ENCODE results near the gene DNPH1. TPM values are rescaled to one million over a fixed set of nuclear protein-coding genes. Genes with fewer than 3 reads are reported as not detected.

DNPH1 gene
- total and polyA plus RNA-seq, 9 of the 15 experiments (the other 6 are each of a cell fraction or from before 2014, with no cell fraction given) = 7.3 to 300 (median 68.7) TPM

DNA sequence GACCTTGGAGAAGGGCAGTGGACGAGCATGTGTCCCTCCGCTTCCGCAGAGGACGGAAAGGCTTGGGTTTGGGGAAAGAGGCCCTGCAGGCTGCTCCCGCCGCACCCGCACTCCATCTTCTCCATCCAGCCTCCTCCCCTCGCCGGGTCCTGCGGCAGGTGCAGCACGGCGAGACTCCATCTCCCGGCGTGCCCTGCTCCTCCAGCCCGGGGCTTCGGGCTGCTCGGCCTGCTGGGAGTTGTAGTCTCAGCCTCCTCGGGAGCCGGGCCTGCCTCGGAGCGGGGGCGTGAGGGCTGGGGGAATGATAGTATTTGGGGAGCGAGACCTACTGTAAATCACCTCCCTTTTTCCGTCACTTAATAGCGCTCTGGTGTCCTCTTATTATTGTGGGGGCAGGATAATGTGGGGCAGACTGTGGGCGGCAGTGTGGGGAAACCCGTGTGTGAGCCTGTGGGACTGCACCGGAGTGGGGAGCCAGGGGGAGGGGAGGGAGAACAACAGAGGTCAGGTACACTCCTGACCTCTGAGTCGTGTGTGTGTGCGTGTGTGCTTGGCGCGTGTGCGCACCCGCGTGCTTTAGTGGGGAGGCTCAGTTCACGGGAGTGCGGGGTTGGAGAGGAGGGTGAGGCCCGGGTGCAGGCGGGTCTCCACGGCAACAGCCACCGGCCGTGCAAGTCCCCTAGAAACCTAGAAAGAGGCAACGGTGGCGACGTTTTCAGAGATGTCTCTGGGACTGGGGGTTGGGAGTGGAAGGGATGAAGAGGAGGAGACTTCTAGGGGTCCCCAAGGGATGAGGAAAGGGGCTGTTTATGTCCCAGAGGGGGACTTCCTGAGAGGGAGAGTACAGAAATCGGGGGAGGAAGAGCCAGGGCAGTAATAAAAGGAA, 18.1 kb upstream of the DNPH1 start (continued):
- TF ChIP-seq MYBL2 (IDR thresholded peaks at IDR 0.05; ENCODE audit: low read depth) (no peak), MYBL2 (CRISPR knock-in tag; IDR thresholded peaks at IDR 0.05; ENCODE audit: borderline replicate concordance) (no peak), RFX7 (CRISPR knock-in tag; IDR thresholded peaks at IDR 0.05) (no peak), KAT2B (IDR thresholded peaks at IDR 0.05; ENCODE audit: low read depth, low read length) (no peak), HDAC2 (IDR thresholded peaks at IDR 0.05) (peak; percentile 71), CUX1 (CRISPR knock-in tag; IDR thresholded peaks at IDR 0.05) (no peak), MAZ (CRISPR knock-in tag; conservative IDR thresholded peaks at IDR 0.05 in 1 of 2, IDR thresholded peaks at IDR 0.05 in 1 of 2) (peak in 1 of 2 experiments; percentile 66; a peak in 1 of 4 replicates), ZNF589 (CRISPR knock-in tag; IDR thresholded peaks at IDR 0.05; ENCODE audit: low read depth) (no peak), SAP30 (IDR thresholded peaks at IDR 0.05; ENCODE audit: borderline replicate concordance, insufficient read depth, low read depth, low read length, poor library complexity, severe bottlenecking) (no peak), NFIC (IDR thresholded peaks at IDR 0.05) (no peak), MXD1 (CRISPR knock-in tag; IDR thresholded peaks at IDR 0.05; ENCODE audit: borderline replicate concordance, poor library complexity, severe bottlenecking) (no peak), CREB1 (IDR thresholded peaks at IDR 0.05) (peak; percentile 50), CREB1 (CRISPR knock-in tag; IDR thresholded peaks at IDR 0.05) (peak; percentile 56; the same call in 1 of the 2 replicates), ZNF436 (CRISPR knock-in tag; IDR thresholded peaks at IDR 0.05) (no peak), MCM3 (IDR thresholded peaks at IDR 0.05) (no peak)
- TF ChIP-seq, protein P1, sequence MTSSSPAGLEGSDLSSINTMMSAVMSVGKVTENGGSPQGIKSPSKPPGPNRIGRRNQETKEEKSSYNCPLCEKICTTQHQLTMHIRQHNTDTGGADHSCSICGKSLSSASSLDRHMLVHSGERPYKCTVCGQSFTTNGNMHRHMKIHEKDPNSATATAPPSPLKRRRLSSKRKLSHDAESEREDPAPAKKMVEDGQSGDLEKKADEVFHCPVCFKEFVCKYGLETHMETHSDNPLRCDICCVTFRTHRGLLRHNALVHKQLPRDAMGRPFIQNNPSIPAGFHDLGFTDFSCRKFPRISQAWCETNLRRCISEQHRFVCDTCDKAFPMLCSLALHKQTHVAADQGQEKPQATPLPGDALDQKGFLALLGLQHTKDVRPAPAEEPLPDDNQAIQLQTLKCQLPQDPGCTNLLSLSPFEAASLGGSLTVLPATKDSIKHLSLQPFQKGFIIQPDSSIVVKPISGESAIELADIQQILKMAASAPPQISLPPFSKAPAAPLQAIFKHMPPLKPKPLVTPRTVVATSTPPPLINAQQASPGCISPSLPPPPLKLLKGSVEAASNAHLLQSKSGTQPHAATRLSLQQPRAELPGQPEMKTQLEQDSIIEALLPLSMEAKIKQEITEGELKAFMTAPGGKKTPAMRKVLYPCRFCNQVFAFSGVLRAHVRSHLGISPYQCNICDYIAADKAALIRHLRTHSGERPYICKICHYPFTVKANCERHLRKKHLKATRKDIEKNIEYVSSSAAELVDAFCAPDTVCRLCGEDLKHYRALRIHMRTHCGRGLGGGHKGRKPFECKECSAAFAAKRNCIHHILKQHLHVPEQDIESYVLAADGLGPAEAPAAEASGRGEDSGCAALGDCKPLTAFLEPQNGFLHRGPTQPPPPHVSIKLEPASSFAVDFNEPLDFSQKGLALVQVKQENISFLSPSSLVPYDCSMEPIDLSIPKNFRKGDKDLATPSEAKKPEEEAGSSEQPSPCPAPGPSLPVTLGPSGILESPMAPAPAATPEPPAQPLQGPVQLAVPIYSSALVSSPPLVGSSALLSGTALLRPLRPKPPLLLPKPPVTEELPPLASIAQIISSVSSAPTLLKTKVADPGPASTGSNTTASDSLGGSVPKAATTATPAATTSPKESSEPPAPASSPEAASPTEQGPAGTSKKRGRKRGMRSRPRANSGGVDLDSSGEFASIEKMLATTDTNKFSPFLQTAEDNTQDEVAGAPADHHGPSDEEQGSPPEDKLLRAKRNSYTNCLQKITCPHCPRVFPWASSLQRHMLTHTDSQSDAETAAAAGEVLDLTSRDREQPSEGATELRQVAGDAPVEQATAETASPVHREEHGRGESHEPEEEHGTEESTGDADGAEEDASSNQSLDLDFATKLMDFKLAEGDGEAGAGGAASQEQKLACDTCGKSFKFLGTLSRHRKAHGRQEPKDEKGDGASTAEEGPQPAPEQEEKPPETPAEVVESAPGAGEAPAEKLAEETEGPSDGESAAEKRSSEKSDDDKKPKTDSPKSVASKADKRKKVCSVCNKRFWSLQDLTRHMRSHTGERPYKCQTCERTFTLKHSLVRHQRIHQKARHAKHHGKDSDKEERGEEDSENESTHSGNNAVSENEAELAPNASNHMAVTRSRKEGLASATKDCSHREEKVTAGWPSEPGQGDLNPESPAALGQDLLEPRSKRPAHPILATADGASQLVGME (CRISPR knock-in tag; IDR thresholded peaks at IDR 0.05) = peak; percentile 97
